AG09319 (cell line): Measurements from ENCODE around the gene EEF1AKMT3.

ENCODE experiments used
- DNase-seq: peaks from one replicate; pipeline ENCODE4 v3.0.0-alpha.2; 2010; ENCODE audit warnings: low read depth; ENCODE audit errors: extremely low read depth
- CTCF ChIP-seq: IDR thresholded peaks from 2 replicates; pipeline ENCODE4 v1.5.1; 2011; ENCODE audit warnings: low read depth, mild to moderate bottlenecking, inconsistent platforms, low read length, moderate library complexity

EEF1AKMT3 gene

GRCh38 chr12:57759360-57759980 is 12.9 kb upstream of the EEF1AKMT3 start:
- TF ChIP-seq CTCF = peak; percentile 26
- DNase-seq = no peak

DNA sequence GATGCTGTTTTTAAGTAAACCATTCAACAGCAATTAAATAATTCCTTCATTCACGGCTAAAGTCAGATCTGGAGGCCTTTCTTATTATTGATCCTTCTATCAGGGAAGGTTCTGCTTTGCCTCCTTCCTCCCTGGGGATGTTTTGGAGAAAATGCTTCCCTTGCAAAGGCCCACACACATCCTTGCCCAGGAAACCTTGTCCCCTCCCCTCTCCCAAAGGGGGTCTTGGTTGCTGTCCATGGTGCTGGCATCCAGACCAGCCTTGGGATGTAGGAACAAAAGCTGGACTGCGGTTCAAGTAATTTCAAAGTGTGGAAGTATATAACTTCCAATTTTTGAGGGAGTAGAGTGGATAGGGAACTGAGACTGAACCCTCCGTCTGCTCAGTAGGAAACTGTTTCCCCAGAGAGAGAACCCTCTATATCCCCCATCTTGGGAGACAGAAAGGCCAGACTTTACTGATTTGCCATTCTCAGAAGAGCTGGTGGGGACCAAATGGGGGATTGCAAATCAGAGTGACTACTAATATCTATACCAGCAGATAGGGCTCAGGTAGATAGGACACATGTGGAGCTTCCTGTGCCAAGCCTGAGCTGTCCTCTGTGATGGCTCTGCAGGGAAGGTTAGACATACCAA is 11.9 kb upstream of the EEF1AKMT3 start:
- TF ChIP-seq CTCF = no peak
- DNase-seq = no peak

DNA sequence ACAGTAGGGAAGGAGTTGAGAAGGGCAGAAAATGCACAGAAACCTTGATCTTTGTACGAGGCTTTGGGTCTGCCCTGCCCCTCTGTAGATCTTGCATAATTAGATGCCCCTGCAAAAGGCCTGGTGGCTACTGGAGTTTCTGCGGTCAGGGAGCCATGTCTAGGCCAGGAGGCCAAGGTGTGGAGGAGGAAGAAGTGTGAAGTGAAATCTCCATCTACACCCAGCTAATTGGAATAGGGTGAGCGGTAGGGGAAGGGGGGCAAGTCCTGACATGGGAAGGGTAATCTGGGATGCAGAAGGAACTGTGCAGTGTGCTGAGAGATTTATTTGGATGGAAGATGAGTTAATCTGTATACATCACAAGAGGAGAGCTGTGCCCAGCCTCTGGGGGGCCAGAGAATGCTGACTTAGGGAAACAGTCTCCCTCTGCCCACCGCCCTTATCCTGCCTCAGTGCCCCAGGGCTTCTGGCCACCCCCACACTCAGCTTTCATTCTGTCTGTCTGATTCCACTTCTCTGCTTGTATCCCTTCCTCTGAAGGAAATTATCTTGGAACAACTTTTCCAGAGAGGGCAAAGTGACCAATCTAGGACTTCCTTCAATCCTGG is 10.9 kb upstream of the EEF1AKMT3 start:
- TF ChIP-seq CTCF = no peak
- no peak for DNase-seq

- no peak for DNase-seq
- no peak for TF ChIP-seq CTCF
These were observed 10.0 kb upstream of the EEF1AKMT3 start for GRCh38 chr12:57762463-57762862.

DNA sequence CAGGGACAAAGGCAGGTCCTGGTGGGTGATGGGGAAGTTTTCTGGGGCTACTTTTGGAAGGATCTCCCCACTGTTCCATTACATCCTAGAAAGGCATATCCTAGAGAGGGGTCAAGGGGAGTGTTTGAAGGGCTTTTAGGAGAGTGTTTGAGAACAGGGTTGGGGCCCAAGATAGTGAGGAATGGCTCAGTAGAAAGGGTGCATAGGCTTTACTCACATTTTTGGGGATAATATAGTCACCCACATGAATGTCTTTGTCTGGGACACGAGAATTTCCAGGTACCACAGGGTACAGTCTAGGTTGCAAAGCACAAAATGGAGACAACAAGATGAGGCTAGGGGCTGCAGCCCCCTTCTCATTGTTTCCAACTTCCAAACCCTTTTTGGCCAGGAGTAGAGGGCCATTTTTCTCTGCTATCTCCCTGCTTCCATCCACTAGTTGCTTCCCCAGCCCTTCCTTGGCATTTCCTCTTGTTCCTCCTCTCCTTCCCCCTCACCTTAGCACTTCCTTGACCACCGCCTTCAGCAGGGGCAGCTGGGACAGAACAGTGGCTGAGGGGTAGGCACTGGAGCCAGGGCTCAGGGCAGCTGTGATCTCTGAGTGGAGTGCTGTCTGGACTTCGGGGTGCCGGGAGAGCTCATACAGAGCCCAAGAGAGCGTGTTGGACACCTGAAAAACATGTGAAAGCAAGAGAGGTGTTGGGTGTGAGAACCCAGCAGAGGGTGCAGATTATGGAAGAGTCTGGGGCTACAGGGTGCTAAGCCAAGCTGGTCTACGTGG is 8.3 kb upstream of the EEF1AKMT3 start:
- TF ChIP-seq CTCF = no peak
- DNase-seq = no peak

DNA sequence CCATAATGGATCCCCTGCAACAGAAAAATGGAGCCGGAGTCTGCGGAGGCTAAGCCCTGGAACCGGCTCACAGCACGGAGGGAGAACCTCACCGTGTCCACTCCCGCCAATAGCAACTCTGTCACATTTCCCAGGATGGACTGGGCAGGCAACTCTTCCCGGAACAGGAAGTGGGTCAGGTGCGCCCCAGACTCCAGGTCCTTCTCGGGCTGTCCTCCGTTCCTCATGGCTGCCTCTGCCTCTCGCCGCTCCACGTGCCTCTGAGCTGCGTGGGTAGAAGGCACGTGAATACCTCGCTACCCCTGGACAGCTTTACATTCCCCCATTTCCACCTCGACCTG is 7.8 kb upstream of the EEF1AKMT3 start:
- no peak for TF ChIP-seq CTCF
- DNase-seq = no peak
